GM18519 (cell line): ENCODE measurements around the gene MRPL20.
"Not testable (repeated sequence)": the region's sequence is repeated elsewhere in the genome, so short reads cannot be mapped to it uniquely, and the experiment has no call there.

Experiments used
- ATAC-seq: cut with Tn5 transposase; IDR thresholded peaks from one replicate; pipeline ENCODE4 v1.9.1; 2021; ENCODE audit warnings: mild to moderate bottlenecking, moderate library complexity; ENCODE audit not compliant: unreplicated experiment, low FRiP score

MRPL20 gene

GRCh38 chr1:1427106-1427819, 20.2 kb upstream of the MRPL20 start:
- no peak for ATAC-seq

GRCh38 chr1:1426496-1427105, 19.5 kb upstream of the MRPL20 start:
- ATAC-seq = no peak

- ATAC-seq = no peak
Measured at GRCh38 chr1:1425753-1426495, 18.8 kb upstream of the MRPL20 start.

GRCh38 chr1:1425426-1425752, 18.3 kb upstream of the MRPL20 start:
- no peak for ATAC-seq

GRCh38 chr1:1424707-1425106, 17.6 kb upstream of the MRPL20 start:
- ATAC-seq = no peak

GRCh38 chr1:1423245-1423597, 16.1 kb upstream of the MRPL20 start:
- ATAC-seq = no peak

GRCh38 chr1:1422465-1423244, 15.6 kb upstream of the MRPL20 start:
- ATAC-seq = no peak

GRCh38 chr1:1421907-1422464, 14.9 kb upstream of the MRPL20 start:
- no peak for ATAC-seq

- ATAC-seq = no peak
Measured at GRCh38 chr1:1421147-1421906, 14.2 kb upstream of the MRPL20 start, which contains the start of gene ANKRD65. Gene ANKRD65, minus strand, starts transcription at chr1:1421276. Its CDS starts 271 bp downstream, at chr1:1421005.

GRCh38 chr1:1420654-1421141, 13.6 kb upstream of the MRPL20 start:
- ATAC-seq = no peak

- no peak for ATAC-seq
Measured at GRCh38 chr1:1419813-1420653, 12.9 kb upstream of the MRPL20 start.

GRCh38 chr1:1419363-1419812, 12.3 kb upstream of the MRPL20 start:
- ATAC-seq = no peak

- ATAC-seq = no peak
Measured at GRCh38 chr1:1418464-1419362, 11.6 kb upstream of the MRPL20 start.

GRCh38 chr1:1417825-1418463, 10.9 kb upstream of the MRPL20 start:
- not testable (repeated sequence) for ATAC-seq

- not testable (repeated sequence) for ATAC-seq
Measured at GRCh38 chr1:1417396-1417795, 10.3 kb upstream of the MRPL20 start.

- no peak for ATAC-seq
Measured at GRCh38 chr1:1415751-1416150, 8.7 kb upstream of the MRPL20 start.

- not testable (repeated sequence) for ATAC-seq
Measured at GRCh38 chr1:1412311-1412902, 5.3 kb upstream of the MRPL20 start.
